ENCODE results near the gene EMC6. TPM values are rescaled to one million over a fixed set of nuclear protein-coding genes. Genes with fewer than 3 reads are reported as not detected.

Gene EMC6
- total RNA-seq, 1 donor from 2014 or later: 35.7 TPM

- no peak for DNase-seq (ENCODE audit: low spot score)
Observed at GRCh38 chr17:3708366-3708765, 39.8 kb downstream of the EMC6 start.

GRCh38 chr17:3710951-3711383 lies 42.4 kb downstream of the EMC6 start:
- peak; percentile 19 for DNase-seq (ENCODE audit: low spot score)

- DNase-seq (ENCODE audit: low spot score): no peak
Observed at GRCh38 chr17:3712811-3713463, 44.3 kb downstream of the EMC6 start.

GRCh38 chr17:3715296-3715695 lies 46.7 kb downstream of the EMC6 start:
- DNase-seq (ENCODE audit: low spot score): no peak

GRCh38 chr17:3718201-3718600 lies 49.6 kb downstream of the EMC6 start:
- DNase-seq (ENCODE audit: low spot score): no peak

- DNase-seq (ENCODE audit: low spot score): no peak
Observed at GRCh38 chr17:3719265-3719664, 50.7 kb downstream of the EMC6 start.

Other genes starting within 250 kb of the EMC6 start
- not detected for gene OR1E2, start 235.0 kb upstream of the EMC6 start, total RNA-seq
- gene SPATA22, start 197.0 kb upstream of the EMC6 start, total RNA-seq: 0.32 TPM
- gene ASPA, start 192.8 kb upstream of the EMC6 start, total RNA-seq: 2.4 TPM
- gene TRPV3, start 111.0 kb upstream of the EMC6 start, total RNA-seq: 5.7 TPM
- 6.4 TPM for gene TRPV1, start 59.4 kb upstream of the EMC6 start, total RNA-seq
- 14.5 TPM for gene SHPK, start 32.6 kb upstream of the EMC6 start, total RNA-seq
- 13.4 TPM for gene CTNS, start 32.1 kb upstream of the EMC6 start, total RNA-seq
- 158 TPM for gene TAX1BP3, start 234 bp upstream of the EMC6 start, total RNA-seq
- gene P2RX5, start 27.3 kb downstream of the EMC6 start, total RNA-seq: 2.0 TPM
- 0.32 TPM for gene HASPIN, start 55.1 kb downstream of the EMC6 start, total RNA-seq
- gene ITGAE, start 132.4 kb downstream of the EMC6 start, total RNA-seq: 21.2 TPM
- 39.0 TPM for gene NCBP3, start 177.4 kb downstream of the EMC6 start, total RNA-seq
- 6.6 TPM for gene CAMKK1, start 224.2 kb downstream of the EMC6 start, total RNA-seq
- 2.8 TPM for gene P2RX1, start 247.7 kb downstream of the EMC6 start, total RNA-seq

Measured in mucosa of gallbladder (tissue), 1 donor.